SK-N-SH (cell line): Measurements from ENCODE around the gene ZMYM3. TPM values are rescaled to one million over a fixed set of nuclear protein-coding genes. Genes with fewer than 3 reads are reported as not detected.
A peak's percentile ranks its signal among the peaks of the same experiment; 100 is the strongest.

ENCODE experiments used
- CTCF ChIA-PET: fragments of 300-600, 350-600 bp; formaldehyde crosslinking; extraction: SDS; loops from one replicate; lab custom pipeline; 2021; lab: Yijun Ruan, JAX
- POLR2A ChIA-PET: fragments of 350-600 bp; sonication (Branson Sonifier 250); formaldehyde crosslinking; extraction: SDS; loops from one replicate; lab custom pipeline; 2020; ENCODE audit warnings: antibody characterized with exemption, inconsistent platforms; lab: Yijun Ruan, JAX
- DNase-seq: peaks from one replicate; pipeline ENCODE4 v3.0.0; 2012
- H2AFZ ChIP-seq: fragments of 200-600 bp; sonication (generic); 2 replicates; pipeline ENCODE4 v1.8.1; 2016; ENCODE audit warnings: antibody characterized with exemption, mild to moderate bottlenecking, low read depth
- H3F3A ChIP-seq: fragments of 200-600 bp; sonication (generic); replicated peaks from 2 replicates; pipeline ENCODE3; 2016; ENCODE audit warnings: antibody characterized with exemption, mild to moderate bottlenecking; ENCODE audit not compliant: insufficient read depth
- H3K27ac ChIP-seq, 2 experiments: fragments of 200-500 bp in 1 of 2; fragments of 200-600 bp in 1 of 2; sonication (Bioruptor generic) in 1 of 2; sonication (generic), shearing (Covaris generic) in 1 of 2; 2 replicates each; pipeline versions ENCODE4 v1.5.1 to v1.6.1; 2014 to 2016; ENCODE audit warnings: low read depth in 2 of 2, inconsistent platforms in 1 of 2, low read length in 1 of 2, mild to moderate bottlenecking in 1 of 2, mixed read lengths in 1 of 2
- H3K27me3 ChIP-seq: fragments of 200-600 bp; sonication (generic), shearing (Covaris generic); 2 replicates; pipeline ENCODE4 v1.6.1; 2016; ENCODE audit warnings: mixed run types; ENCODE audit not compliant: insufficient read depth
- H3K36me3 ChIP-seq, 2 experiments: fragments of 200-500 bp in 1 of 2; fragments of 200-600 bp in 1 of 2; sonication (Bioruptor generic) in 1 of 2; sonication (generic) in 1 of 2; replicated peaks in 1 of 2; 2 replicates each; pipeline versions ENCODE3 to v1.5.1; 2014 to 2016; ENCODE audit warnings: low read length in 1 of 2, mild to moderate bottlenecking in 1 of 2; ENCODE audit not compliant: insufficient read depth in 2 of 2, control insufficient read depth in 1 of 2
- H3K4me1 ChIP-seq, 2 experiments: fragments of 200-500 bp in 1 of 2; fragments of 200-600 bp in 1 of 2; sonication (Bioruptor generic) in 1 of 2; sonication (generic), shearing (Covaris generic) in 1 of 2; 2 replicates each; pipeline versions ENCODE4 v1.5.1 to v1.6.1; 2014 to 2016; ENCODE audit warnings: low read depth in 1 of 2, low read length in 1 of 2, mixed run types in 1 of 2; ENCODE audit not compliant: insufficient read depth in 2 of 2, control insufficient read depth in 1 of 2
- H3K4me2 ChIP-seq: fragments of 200-600 bp; sonication (generic), shearing (Covaris generic); 2 replicates; pipeline ENCODE4 v1.6.1; 2017; ENCODE audit warnings: mixed run types
- H3K4me3 ChIP-seq, 2 experiments: fragments of 200-500 bp in 1 of 2; fragments of 200-600 bp in 1 of 2; sonication (Bioruptor generic) in 1 of 2; sonication (generic), shearing (Covaris generic) in 1 of 2; 2 replicates each; pipeline versions ENCODE4 v1.5.1 to v1.8.1; 2014 to 2016; ENCODE audit warnings: low read depth in 2 of 2, inconsistent platforms in 1 of 2, low read length in 1 of 2, mild to moderate bottlenecking in 1 of 2, mixed read lengths in 1 of 2, moderate library complexity in 1 of 2
- H3K79me2 ChIP-seq: fragments of 200-600 bp; sonication (generic); 2 replicates; pipeline ENCODE4 v1.8.1; 2017; ENCODE audit warnings: mild to moderate bottlenecking; ENCODE audit not compliant: insufficient read depth
- H3K9ac ChIP-seq: fragments of 200-600 bp; sonication (generic); 2 replicates; pipeline ENCODE4 v1.6.1; 2017; ENCODE audit warnings: mixed run types
- H3K9me2 ChIP-seq: fragments of 200-600 bp; sonication (generic); 2 replicates; pipeline ENCODE4 v1.6.1; 2017; ENCODE audit warnings: mixed run types
- H3K9me3 ChIP-seq: fragments of 200-600 bp; sonication (generic); 2 replicates; pipeline ENCODE4 v1.6.1; 2017; ENCODE audit warnings: mixed run types, mild to moderate bottlenecking, moderate library complexity
- H4K20me1 ChIP-seq: fragments of 200-600 bp; sonication (generic); 2 replicates; pipeline ENCODE4 v1.6.1; 2017; ENCODE audit warnings: mild to moderate bottlenecking, mixed run types; ENCODE audit not compliant: insufficient read depth
- CHD2 ChIP-seq: fragments of 150-350 bp; IDR thresholded peaks from 2 replicates; pipeline ENCODE4 v1.6.1; 2018; ENCODE audit warnings: low read length; ENCODE audit not compliant: partially characterized antibody
- ELF1 ChIP-seq: IDR thresholded peaks from 2 replicates; pipeline ENCODE4 v1.4.0; 2012
- EP300 ChIP-seq, 2 experiments: IDR thresholded peaks; 2 replicates each; pipeline versions ENCODE4 v1.4.0 to v1.6.1; 2012; ENCODE audit warnings: borderline replicate concordance in 1 of 2, low read depth in 1 of 2, low read length in 1 of 2
- FOSL2 ChIP-seq: IDR thresholded peaks from 2 replicates; pipeline ENCODE4 v1.4.0; 2012; ENCODE audit warnings: low read depth, mild to moderate bottlenecking, moderate library complexity, borderline replicate concordance
- FOXJ3 ChIP-seq: sonication (generic); formaldehyde crosslinking; IDR thresholded peaks from 2 replicates; pipeline ENCODE4 v1.5.1; 2020; ENCODE audit warnings: mild to moderate bottlenecking, missing genetic modification reagents
- FOXM1 ChIP-seq: IDR thresholded peaks from 2 replicates; pipeline ENCODE4 v1.4.0; 2012; ENCODE audit warnings: low read depth, mild to moderate bottlenecking
- GATA2 ChIP-seq: sonication (generic); formaldehyde crosslinking; IDR thresholded peaks from 2 replicates; pipeline ENCODE4 v1.5.0; 2020; ENCODE audit warnings: mild to moderate bottlenecking, missing genetic modification reagents
- JUND ChIP-seq: IDR thresholded peaks from 2 replicates; pipeline ENCODE4 v1.4.0; 2012
- MEF2A ChIP-seq: IDR thresholded peaks from 2 replicates; pipeline ENCODE4 v1.4.0; 2012; ENCODE audit warnings: low read depth, borderline replicate concordance
- MXI1 ChIP-seq: IDR thresholded peaks from 2 replicates; pipeline ENCODE4 v1.6.1; 2012; ENCODE audit warnings: mild to moderate bottlenecking, low read depth, low read length, improper control_type of control experiment
- NFIC ChIP-seq: IDR thresholded peaks from 2 replicates; pipeline ENCODE4 v1.4.0; 2012; ENCODE audit warnings: borderline replicate concordance
- NRF1 ChIP-seq: IDR thresholded peaks from 2 replicates; pipeline ENCODE4 v1.6.1; 2012; ENCODE audit warnings: low read depth, mild to moderate bottlenecking, low read length
- POLR2AphosphoS5 ChIP-seq: IDR thresholded peaks from 2 replicates; pipeline ENCODE4 v1.6.1; 2012; ENCODE audit warnings: low read depth, low read length
- RCOR1 ChIP-seq: fragments of 150-350 bp; IDR thresholded peaks from 2 replicates; pipeline ENCODE4 v1.6.1; 2017; ENCODE audit warnings: antibody characterized with exemption, low read length
- RFX5 ChIP-seq: IDR thresholded peaks from 2 replicates; pipeline ENCODE4 v1.6.1; 2012; ENCODE audit warnings: mild to moderate bottlenecking, improper control_type of control experiment, low read length
- RXRA ChIP-seq: IDR thresholded peaks from 2 replicates; pipeline ENCODE4 v1.4.0; 2012; ENCODE audit warnings: low read depth, mild to moderate bottlenecking, borderline replicate concordance
- SIN3A ChIP-seq: IDR thresholded peaks from 2 replicates; pipeline ENCODE4 v1.6.1; 2012; ENCODE audit warnings: low read depth, mild to moderate bottlenecking, low read length, moderate library complexity, borderline replicate concordance
- SMC3 ChIP-seq: IDR thresholded peaks from 2 replicates; pipeline ENCODE4 v1.6.1; 2012; ENCODE audit warnings: low read depth, low read length, improper control_type of control experiment
- TAF1 ChIP-seq: IDR thresholded peaks from 2 replicates; pipeline ENCODE4 v1.6.1; 2012; ENCODE audit warnings: low read depth, mild to moderate bottlenecking, low read length, moderate library complexity, borderline replicate concordance
- TCF12 ChIP-seq: IDR thresholded peaks from 2 replicates; pipeline ENCODE4 v1.4.0; 2012
- YY1 ChIP-seq: IDR thresholded peaks from 2 replicates; pipeline ENCODE4 v1.4.0; 2012; ENCODE audit warnings: low read depth, mild to moderate bottlenecking
- WGBS: methylation state at CpG from one replicate; pipeline ENCODE4 v1.1.6; 2017; ENCODE audit warnings: low lambda C conversion rate; 5-methylcytosine and 5-hydroxymethylcytosine counted together
- polyA plus RNA-seq, 3 experiments: library from polyadenylated mRNA; depleted of rRNA; stranded (reverse); fragments of >200 nt; gene quantifications; 2 replicates each; pipeline ENCODE4 v1.2.3, GENCODE V29; 2012
- TF ChIP-seq, protein P1 (sequence below): IDR thresholded peaks from 2 replicates; pipeline ENCODE4 v1.4.0; 2012; ENCODE audit warnings: low read depth
- TF ChIP-seq, protein P2 (sequence below): IDR thresholded peaks from 2 replicates; pipeline ENCODE4 v1.4.0; 2012; ENCODE audit warnings: low read depth, borderline replicate concordance
- TF ChIP-seq, protein P3 (sequence below): IDR thresholded peaks from 2 replicates; pipeline ENCODE4 v1.4.0; 2012; ENCODE audit warnings: low read depth, borderline replicate concordance
- TF ChIP-seq, protein P4 (sequence below): IDR thresholded peaks from 2 replicates; pipeline ENCODE4; 2012
- TF ChIP-seq, protein P5 (sequence below): fragments of 150-350 bp; IDR thresholded peaks from 2 replicates; pipeline ENCODE4 v1.6.1; 2017; ENCODE audit warnings: antibody characterized with exemption, low read length, low read depth, borderline replicate concordance

ZMYM3 gene
- polyA plus RNA-seq (2012; rRNA removed): 30.4 and 31.4 TPM in 2 replicates
- polyA plus RNA-seq (2012; cell fraction: cytosol; rRNA removed): 17.0 and 20.9 TPM in 2 replicates
- 53.7 and 65.2 TPM in 2 replicates for polyA plus RNA-seq (2012; cell fraction: nucleus; rRNA removed)

DNA sequence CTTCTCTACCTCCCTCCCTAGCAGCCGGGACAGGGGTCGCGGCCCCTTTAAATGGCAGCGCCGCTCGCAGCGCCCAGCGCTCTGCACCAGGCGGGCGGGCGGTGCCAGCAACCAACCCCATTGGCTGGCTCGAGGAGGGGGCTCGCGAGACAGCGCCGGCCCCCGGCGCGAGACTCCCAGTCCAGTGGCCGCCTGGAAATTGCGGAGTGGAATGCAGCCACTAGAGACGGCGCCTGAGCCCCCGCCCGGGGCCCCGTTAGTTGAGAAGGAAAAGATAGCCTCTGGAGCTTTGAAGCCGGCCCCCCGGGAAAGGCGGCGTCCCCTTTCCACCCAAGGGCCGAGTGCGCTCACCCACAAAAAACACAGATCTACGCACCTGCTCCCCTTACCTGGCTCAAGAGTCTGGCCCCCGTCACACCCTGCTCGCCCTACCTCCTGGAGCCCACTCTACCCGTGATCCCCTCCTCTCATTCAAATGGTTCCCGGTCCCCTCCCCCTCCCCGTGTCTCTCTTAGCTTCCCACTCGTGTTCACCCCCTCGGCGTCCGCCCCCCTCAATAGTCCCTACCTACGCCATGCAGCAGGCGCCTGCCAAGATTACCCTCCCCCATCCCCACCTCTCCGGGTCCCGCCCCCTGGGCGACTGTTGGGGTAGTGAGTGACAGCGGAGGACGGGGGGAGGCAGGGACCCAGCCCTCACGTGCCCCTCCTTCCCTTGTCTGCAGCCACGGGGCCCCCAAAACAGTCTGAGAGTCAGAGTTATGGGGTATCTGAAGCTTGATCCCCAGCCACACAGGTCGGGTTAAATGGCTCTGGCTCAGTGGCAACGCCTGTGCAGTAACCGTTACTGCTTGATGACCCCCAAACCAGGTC lies at the start of gene ZMYM3:
ZMYM3 (minus strand) TSS at position 49 of the 872 bp plus-strand sequence. CDS start 885 bp downstream, outside the sequence.
- peak within 1 kb of the TSS; percentile 90 for H3K9ac ChIP-seq
- H3K4me2 ChIP-seq: peak within 1 kb of the TSS; percentile 96
- peak within 1 kb of the TSS; percentile 53 to 81 for H3K27ac ChIP-seq
- peaks cover 9 to 12% of the 10 kb centered on the region in 2 experiments; a peak in 2 of 4 replicates for H3K4me1 ChIP-seq
- H3K36me3 ChIP-seq: peaks cover 0 to 14% of the 10 kb centered on the region in 2 experiments
- H3K79me2 ChIP-seq: peaks cover 16% of the 10 kb centered on the region
- peak; percentile 96 for DNase-seq
- H2AFZ ChIP-seq: peak within 1 kb of the TSS; percentile 94
- no peaks in the 10 kb centered on the region for H3K9me3 ChIP-seq
- H3F3A ChIP-seq: peaks cover 6% of the 10 kb centered on the region
- WGBS: 1% methylated on average over 30 of the region's 54 CpGs
- H4K20me1 ChIP-seq: no peaks in the 10 kb centered on the region
- ChIA-PET POLR2A (interaction anchor here (0.9 to 1.6 kb wide), 4 partner anchors 29 to 112 kb away, joined by 3 to 12 read pairs (median 4); partner anchors contain the start of genes NONO and TAF1), CTCF (interaction anchor here (0.6 to 1.7 kb wide), 5 partner anchors 15 to 43 kb away, joined by 3 to 5 read pairs (median 3); no protein-coding TSS in a partner anchor)
- no peak for TF ChIP-seq FOSL2
- no peak for TF ChIP-seq EP300 (IDR thresholded peaks at IDR 0.05; ENCODE audit: borderline replicate concordance in 1 of 2, low read depth in 1 of 2, low read length in 1 of 2)
- no peak for TF ChIP-seq NRF1
- TF ChIP-seq YY1: no peak
- TF ChIP-seq POLR2AphosphoS5: peak; percentile 31; the same call in 1 of the 2 replicates
- TF ChIP-seq GATA2 (CRISPR knock-in tag): no peak
- TF ChIP-seq TCF12: no peak
- no peak; the same call in 1 of the 2 replicates for TF ChIP-seq RXRA
- no peak for TF ChIP-seq ELF1
- TF ChIP-seq, protein P1, sequence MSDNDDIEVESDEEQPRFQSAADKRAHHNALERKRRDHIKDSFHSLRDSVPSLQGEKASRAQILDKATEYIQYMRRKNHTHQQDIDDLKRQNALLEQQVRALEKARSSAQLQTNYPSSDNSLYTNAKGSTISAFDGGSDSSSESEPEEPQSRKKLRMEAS: peak; percentile 81
- TF ChIP-seq RFX5: no peak
- TF ChIP-seq MEF2A: no peak
- TF ChIP-seq, protein P2, sequence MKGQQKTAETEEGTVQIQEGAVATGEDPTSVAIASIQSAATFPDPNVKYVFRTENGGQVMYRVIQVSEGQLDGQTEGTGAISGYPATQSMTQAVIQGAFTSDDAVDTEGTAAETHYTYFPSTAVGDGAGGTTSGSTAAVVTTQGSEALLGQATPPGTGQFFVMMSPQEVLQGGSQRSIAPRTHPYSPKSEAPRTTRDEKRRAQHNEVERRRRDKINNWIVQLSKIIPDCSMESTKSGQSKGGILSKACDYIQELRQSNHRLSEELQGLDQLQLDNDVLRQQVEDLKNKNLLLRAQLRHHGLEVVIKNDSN: peak; percentile 48; the same call in 1 of the 2 replicates
- 0 out of 2 replicates have a peak, but pooled peaks have one; percentile 5 for TF ChIP-seq JUND
- TF ChIP-seq NFIC: peak; percentile 37; the same call in 1 of the 2 replicates
- peak; percentile 66; the same call in 1 of the 2 replicates for TF ChIP-seq SIN3A
- no peak for TF ChIP-seq MXI1
- no peak for TF ChIP-seq FOXJ3 (CRISPR knock-in tag)
- TF ChIP-seq RCOR1: no peak
- TF ChIP-seq, protein P3, sequence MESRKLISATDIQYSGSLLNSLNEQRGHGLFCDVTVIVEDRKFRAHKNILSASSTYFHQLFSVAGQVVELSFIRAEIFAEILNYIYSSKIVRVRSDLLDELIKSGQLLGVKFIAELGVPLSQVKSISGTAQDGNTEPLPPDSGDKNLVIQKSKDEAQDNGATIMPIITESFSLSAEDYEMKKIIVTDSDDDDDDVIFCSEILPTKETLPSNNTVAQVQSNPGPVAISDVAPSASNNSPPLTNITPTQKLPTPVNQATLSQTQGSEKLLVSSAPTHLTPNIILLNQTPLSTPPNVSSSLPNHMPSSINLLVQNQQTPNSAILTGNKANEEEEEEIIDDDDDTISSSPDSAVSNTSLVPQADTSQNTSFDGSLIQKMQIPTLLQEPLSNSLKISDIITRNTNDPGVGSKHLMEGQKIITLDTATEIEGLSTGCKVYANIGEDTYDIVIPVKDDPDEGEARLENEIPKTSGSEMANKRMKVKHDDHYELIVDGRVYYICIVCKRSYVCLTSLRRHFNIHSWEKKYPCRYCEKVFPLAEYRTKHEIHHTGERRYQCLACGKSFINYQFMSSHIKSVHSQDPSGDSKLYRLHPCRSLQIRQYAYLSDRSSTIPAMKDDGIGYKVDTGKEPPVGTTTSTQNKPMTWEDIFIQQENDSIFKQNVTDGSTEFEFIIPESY: peak; percentile 97
- peak; percentile 99 for TF ChIP-seq CHD2
- no peak for TF ChIP-seq FOXM1
- TF ChIP-seq, protein P4, sequence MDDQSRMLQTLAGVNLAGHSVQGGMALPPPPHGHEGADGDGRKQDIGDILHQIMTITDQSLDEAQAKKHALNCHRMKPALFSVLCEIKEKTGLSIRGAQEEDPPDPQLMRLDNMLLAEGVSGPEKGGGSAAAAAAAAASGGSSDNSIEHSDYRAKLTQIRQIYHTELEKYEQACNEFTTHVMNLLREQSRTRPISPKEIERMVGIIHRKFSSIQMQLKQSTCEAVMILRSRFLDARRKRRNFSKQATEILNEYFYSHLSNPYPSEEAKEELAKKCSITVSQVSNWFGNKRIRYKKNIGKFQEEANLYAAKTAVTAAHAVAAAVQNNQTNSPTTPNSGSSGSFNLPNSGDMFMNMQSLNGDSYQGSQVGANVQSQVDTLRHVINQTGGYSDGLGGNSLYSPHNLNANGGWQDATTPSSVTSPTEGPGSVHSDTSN: peak; percentile 91
- peak; percentile 51 for TF ChIP-seq TAF1
- no peak for TF ChIP-seq SMC3
- TF ChIP-seq, protein P5, sequence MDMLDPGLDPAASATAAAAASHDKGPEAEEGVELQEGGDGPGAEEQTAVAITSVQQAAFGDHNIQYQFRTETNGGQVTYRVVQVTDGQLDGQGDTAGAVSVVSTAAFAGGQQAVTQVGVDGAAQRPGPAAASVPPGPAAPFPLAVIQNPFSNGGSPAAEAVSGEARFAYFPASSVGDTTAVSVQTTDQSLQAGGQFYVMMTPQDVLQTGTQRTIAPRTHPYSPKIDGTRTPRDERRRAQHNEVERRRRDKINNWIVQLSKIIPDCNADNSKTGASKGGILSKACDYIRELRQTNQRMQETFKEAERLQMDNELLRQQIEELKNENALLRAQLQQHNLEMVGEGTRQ: no peak
- peak within 1 kb of the TSS; percentile 86 to 87 for H3K4me3 ChIP-seq
- H3K9me2 ChIP-seq: no peaks in the 10 kb centered on the region
- no peaks in the 10 kb centered on the region for H3K27me3 ChIP-seq
